Coronary artery (tissue), 2 donors: ENCODE results near the gene CXCL10.

Source experiments
- DNase-seq: peaks from one replicate; pipeline ENCODE4 v3.0.0-alpha.2; 2017; ENCODE audit warnings: low spot score
- H3K27ac ChIP-seq, 2 donors: fragments of 200-600 bp; sonication (generic); one replicate each; pipeline ENCODE4 v1.5.1; 2016 to 2019
- H3K4me3 ChIP-seq: fragments of 200-600 bp; sonication (generic); 2 replicates; pipeline ENCODE4 v1.5.1; 2016; ENCODE audit warnings: mild to moderate bottlenecking, moderate library complexity
- TF ChIP-seq, protein P1 (sequence below): fragments of 200-600 bp; sonication (generic); IDR thresholded peaks from one replicate; pipeline ENCODE4 v1.5.1; 2019; ENCODE audit warnings: antibody characterized with exemption

CXCL10 gene

DNA sequence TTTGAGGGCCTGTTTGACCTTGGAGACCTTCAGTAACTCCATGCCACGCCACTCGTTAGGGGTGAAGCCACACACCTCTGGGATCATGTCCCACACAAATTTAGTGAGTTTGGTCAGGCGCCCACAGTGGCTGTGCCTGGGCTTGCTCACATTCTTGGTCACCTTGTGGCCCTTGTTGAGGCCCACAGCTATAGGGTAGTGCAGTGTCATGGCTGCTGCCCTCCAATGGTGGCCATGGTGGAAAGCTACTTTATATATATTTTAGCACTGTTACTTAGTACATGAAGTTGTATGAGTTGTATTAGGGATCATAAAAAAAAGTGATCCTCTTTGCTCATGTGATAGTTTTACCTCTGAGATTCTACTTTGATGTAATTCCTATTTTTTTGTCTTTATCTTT, 13.6 kb upstream of the CXCL10 start:
- TF ChIP-seq, protein P1, sequence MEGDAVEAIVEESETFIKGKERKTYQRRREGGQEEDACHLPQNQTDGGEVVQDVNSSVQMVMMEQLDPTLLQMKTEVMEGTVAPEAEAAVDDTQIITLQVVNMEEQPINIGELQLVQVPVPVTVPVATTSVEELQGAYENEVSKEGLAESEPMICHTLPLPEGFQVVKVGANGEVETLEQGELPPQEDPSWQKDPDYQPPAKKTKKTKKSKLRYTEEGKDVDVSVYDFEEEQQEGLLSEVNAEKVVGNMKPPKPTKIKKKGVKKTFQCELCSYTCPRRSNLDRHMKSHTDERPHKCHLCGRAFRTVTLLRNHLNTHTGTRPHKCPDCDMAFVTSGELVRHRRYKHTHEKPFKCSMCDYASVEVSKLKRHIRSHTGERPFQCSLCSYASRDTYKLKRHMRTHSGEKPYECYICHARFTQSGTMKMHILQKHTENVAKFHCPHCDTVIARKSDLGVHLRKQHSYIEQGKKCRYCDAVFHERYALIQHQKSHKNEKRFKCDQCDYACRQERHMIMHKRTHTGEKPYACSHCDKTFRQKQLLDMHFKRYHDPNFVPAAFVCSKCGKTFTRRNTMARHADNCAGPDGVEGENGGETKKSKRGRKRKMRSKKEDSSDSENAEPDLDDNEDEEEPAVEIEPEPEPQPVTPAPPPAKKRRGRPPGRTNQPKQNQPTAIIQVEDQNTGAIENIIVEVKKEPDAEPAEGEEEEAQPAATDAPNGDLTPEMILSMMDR: no peak
- no peak overlapping the region for H3K27ac ChIP-seq
- no peak overlapping the region for H3K4me3 ChIP-seq
- no peak for DNase-seq

DNA sequence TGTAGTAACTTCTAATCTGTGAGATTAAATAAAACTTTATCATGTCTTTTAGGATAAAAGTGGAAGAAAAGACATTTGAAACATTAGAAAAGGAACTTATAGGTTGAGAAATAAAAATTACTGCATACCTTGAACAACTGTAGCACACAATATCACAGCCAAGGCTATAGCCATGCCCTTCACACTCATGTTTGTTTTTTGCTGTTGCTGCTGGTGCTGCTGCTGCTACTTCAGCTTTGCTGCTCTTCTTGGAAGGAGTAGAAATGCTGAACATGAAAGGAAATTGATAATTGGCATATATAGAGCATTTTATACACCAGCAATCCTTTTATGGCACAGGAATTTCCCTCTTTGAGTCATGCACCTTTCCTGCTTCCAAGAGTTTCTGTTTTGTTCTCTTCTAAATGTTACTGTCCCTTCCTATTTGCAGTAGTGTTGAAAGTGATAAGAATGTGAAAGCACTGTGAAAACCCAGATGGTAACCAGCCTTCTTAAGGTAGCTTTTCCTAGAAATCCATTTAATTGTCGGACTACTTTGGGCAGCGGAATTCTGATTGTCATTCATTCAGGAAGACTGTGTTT, 12.6 kb upstream of the CXCL10 start, which contains the start of gene CXCL11:
Gene CXCL11, minus strand, starts transcription at position 272 of the 582 bp plus-strand sequence. Its CDS starts 83 bp downstream, at position 189.
- TF ChIP-seq, protein P1: no peak
- no peak for DNase-seq
- no peak within 1 kb of the TSS for H3K27ac ChIP-seq
- no peak within 1 kb of the TSS for H3K4me3 ChIP-seq

DNA sequence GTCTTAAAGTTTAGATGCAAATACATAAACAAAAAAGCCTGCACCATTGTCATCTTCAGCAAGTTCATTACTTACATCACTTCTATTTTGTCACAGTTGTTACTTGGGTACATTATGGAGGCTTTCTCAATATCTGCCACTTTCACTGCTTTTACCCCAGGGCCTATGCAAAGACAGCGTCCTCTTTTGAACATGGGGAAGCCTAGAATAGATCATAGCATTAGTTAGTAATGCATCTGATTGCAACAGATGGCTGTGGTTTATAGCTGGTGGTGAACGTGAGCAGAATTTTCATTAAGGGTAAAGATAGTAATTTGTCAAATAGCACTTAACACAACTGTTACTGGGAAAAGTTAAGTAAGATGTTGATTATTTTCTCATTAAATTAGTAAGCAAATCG, 11.8 kb upstream of the CXCL10 start:
- TF ChIP-seq, protein P1: no peak
- no peak overlapping the region for H3K4me3 ChIP-seq
- DNase-seq: no peak
- no peak overlapping the region for H3K27ac ChIP-seq

DNA sequence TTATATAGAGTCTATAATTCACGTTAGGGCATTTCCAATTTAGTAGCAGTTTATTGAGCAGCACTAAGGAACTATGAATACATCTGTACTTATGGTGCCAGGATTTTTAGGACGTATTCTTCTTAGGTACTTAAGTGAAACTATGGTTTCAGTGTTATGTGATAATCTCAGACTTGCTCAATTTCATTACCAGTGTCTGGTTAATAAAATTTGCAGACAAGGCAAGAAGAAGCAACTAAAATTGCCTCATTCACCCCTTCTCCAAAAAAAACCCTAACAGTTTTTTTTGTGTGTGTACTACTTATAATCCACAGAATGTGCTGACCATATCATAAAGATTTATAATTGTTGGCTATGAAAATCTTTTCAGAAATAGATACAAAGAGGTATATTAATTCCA, 6.0 kb upstream of the CXCL10 start:
- Histone ChIP-seq H3K4me3 (no peak overlapping the region), H3K27ac (no peak overlapping the region)
- DNase-seq: no peak
- TF ChIP-seq, protein P1: no peak

DNA sequence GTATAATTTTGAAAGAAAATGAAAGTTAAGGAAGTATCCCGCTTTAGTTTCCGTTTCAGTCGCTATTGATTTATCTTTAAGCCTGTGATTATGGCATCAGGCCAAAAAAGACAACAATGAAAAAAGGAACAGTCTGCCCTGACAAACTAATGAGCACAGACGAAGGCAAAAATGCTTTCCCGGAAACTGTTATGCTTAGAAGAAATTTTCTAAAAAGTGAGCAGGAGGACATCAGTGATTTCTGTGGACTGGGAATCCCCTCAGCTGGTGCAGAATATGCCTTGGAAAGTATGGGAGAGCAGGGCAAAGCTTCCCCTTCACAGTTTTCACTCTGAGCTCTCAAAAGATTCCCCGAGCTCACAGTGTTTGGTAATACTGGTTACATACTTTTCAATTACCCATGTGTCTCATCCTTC, 5.1 kb upstream of the CXCL10 start:
- TF ChIP-seq, protein P1: no peak
- H3K27ac ChIP-seq: no peak overlapping the region
- no peak for DNase-seq
- H3K4me3 ChIP-seq: peak overlapping the region; percentile 52

DNA sequence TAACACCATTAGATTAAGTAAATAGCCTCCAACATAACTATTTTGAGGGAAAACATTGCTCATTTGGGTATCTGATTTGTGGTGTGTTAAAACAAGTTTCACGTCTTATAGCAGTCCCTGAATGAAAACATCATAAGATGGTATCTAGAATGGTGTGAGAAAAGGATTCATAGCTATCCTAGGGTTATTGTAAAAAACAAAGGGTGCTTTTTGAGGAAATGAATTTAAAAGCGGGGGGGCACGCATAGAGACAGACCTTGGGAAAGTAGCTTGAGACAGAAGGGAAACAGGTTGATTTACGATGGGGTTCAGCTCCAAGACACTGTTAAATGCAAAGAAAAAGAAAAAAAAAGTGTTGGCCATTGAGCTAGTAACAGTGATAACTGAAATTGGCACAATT, 768 bp upstream of the CXCL10 start:
- H3K27ac ChIP-seq: no peak overlapping the region
- no peak overlapping the region for H3K4me3 ChIP-seq
- TF ChIP-seq, protein P1: no peak
- no peak for DNase-seq

DNA sequence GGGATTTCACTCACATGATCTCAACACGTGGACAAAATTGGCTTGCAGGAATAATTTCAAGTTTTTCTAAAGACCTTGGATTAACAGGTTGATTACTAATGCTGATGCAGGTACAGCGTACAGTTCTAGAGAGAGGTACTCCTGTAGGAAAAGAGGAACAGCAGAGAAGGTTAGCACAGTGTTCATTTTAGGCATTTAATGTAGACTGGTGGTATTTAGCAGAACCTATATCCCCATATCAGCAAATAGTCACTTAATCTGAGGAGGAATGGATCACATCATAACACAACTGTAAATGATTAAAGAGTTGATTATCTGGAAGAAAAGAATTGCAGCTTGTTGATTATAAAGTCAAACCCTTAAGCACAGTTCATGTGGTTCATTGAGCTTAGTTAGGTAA, 620 bp downstream of the CXCL10 start:
- Histone ChIP-seq H3K4me3 (no peak overlapping the region), H3K27ac (no peak overlapping the region)
- no peak for DNase-seq
- TF ChIP-seq, protein P1: no peak
